Esophagus muscularis mucosa (tissue), 4 donors: ENCODE measurements around the gene AP5B1.

Experiments used
- CTCF ChIP-seq, 3 experiments: fragments of 200-600 bp in 2 of 3; fragments of 450-650 bp in 1 of 3; sonication (generic) in 2 of 3; IDR thresholded peaks; one replicate each; pipeline ENCODE4 v1.5.1; 2017 to 2019; ENCODE audit warnings: antibody characterized with exemption in 3 of 3, mild to moderate bottlenecking in 2 of 3, moderate library complexity in 1 of 3
- EP300 ChIP-seq: sonication (generic); formaldehyde crosslinking; IDR thresholded peaks from one replicate; pipeline ENCODE4 v1.6.1; 2017; ENCODE audit warnings: antibody characterized with exemption
- POLR2A ChIP-seq: fragments of 450-650 bp; IDR thresholded peaks from one replicate; pipeline ENCODE4 v1.6.1; 2017; ENCODE audit warnings: antibody characterized with exemption, moderate library complexity, mild to moderate bottlenecking, low read depth

- TF ChIP-seq CTCF (IDR thresholded peaks at IDR 0.05), result no peak
- TF ChIP-seq EP300, result no peak
- no peak for TF ChIP-seq POLR2A
Measured at GRCh38 chr11:65767406-65767805, 13.4 kb downstream of the AP5B1 start.
